Panc1 (cell line): ENCODE results near the gene GOLGA6L2. TPM values are rescaled to one million over a fixed set of nuclear protein-coding genes. Genes with fewer than 3 reads are reported as not detected.

Experiments
- ATAC-seq: fragments of 200-7000 bp; cut with Tn5 transposase; 2 replicates; pipeline ENCODE4 v1.9.1; 2020; ENCODE audit warnings: mild to moderate bottlenecking, moderate library complexity
- BruUV-seq: library from RNA; stranded (reverse); fragments of 400-500 nt; replicated peaks from 2 replicates; lab custom pipeline; 2021; lab: Mats Ljungman, UMichigan
- CTCF ChIA-PET: fragments of 300-600 bp; sonication (Branson Sonifier 250); formaldehyde crosslinking; loops from one replicate; lab custom pipeline; 2022; ENCODE audit warnings: antibody characterized with exemption; lab: Charles Lee
- POLR2A ChIA-PET: fragments of 300-600 bp; sonication (Branson Sonifier 250); formaldehyde crosslinking; loops from one replicate; lab custom pipeline; 2022; ENCODE audit warnings: antibody characterized with exemption; lab: Charles Lee
- DNase-seq: peaks from one replicate; pipeline ENCODE4 v3.0.0-alpha.2; 2010; ENCODE audit warnings: low read depth, low spot score
- H3K27ac ChIP-seq: 2 replicates; pipeline ENCODE4 v1.5.1; 2011; ENCODE audit warnings: mild to moderate bottlenecking, low read length, inconsistent platforms
- H3K27me3 ChIP-seq: fragments of 200-500 bp; sonication (Bioruptor generic); 2 replicates; pipeline ENCODE4 v1.6.0; 2014; ENCODE audit warnings: low read length, inconsistent platforms; ENCODE audit not compliant: control insufficient read depth, insufficient read depth
- H3K36me3 ChIP-seq: fragments of 200-500 bp; sonication (Bioruptor generic); 2 replicates; pipeline ENCODE4 v1.5.1; 2014; ENCODE audit warnings: inconsistent platforms, mild to moderate bottlenecking, low read length, moderate library complexity; ENCODE audit not compliant: control insufficient read depth, insufficient read depth
- H3K4me1 ChIP-seq: 2 replicates; pipeline ENCODE4 v1.5.1; 2011; ENCODE audit warnings: inconsistent platforms, mild to moderate bottlenecking, low read length, moderate library complexity; ENCODE audit not compliant: control insufficient read depth, insufficient read depth
- H3K4me3 ChIP-seq, 2 experiments: 2 replicates each; pipeline ENCODE4 v1.5.1; 2011 to 2012; ENCODE audit warnings: low read depth in 2 of 2, low read length in 2 of 2, mild to moderate bottlenecking in 2 of 2, inconsistent platforms in 1 of 2, moderate library complexity in 1 of 2
- H3K9me3 ChIP-seq: fragments of 200-500 bp; sonication (Bioruptor generic); 2 replicates; pipeline ENCODE4 v1.5.1; 2014; ENCODE audit warnings: low read depth, mild to moderate bottlenecking, inconsistent platforms, low read length, moderate library complexity; ENCODE audit not compliant: control insufficient read depth, insufficient read depth
- POLR2AphosphoS5 ChIP-seq: IDR thresholded peaks from 2 replicates; pipeline ENCODE4 v1.6.1; 2012; ENCODE audit warnings: mild to moderate bottlenecking, low read depth, low read length, moderate library complexity
- SIN3A ChIP-seq: IDR thresholded peaks from 2 replicates; pipeline ENCODE4 v1.6.1; 2012; ENCODE audit warnings: low read depth, mild to moderate bottlenecking, low read length, moderate library complexity, borderline replicate concordance; ENCODE audit not compliant: insufficient read depth
- TCF7L2 ChIP-seq: IDR thresholded peaks from 2 replicates; pipeline ENCODE4 v1.6.1; 2011; ENCODE audit warnings: mild to moderate bottlenecking, low read depth, low read length, inconsistent platforms
- in situ Hi-C: cut with HindIII; loops from 2 replicates; pipeline ENCODE4 v1.10.0; 2016; ENCODE audit warnings: low sequenced_read_pairs, low pct_unique_long_range_greater_than_20kb
- intact Hi-C: fragments of 100-400 bp; cut with micrococcal nuclease; formaldehyde crosslinking; loops from one replicate; pipeline ENCODE4 v1.10.0; 2022; ENCODE audit not compliant: unreplicated experiment
- total RNA-seq: library from RNA; stranded (reverse); gene quantifications from one replicate; pipeline ENCODE4 v1.2.1, GENCODE V29; 2021; ENCODE audit not compliant: unreplicated experiment
- TF ChIP-seq, protein P1 (sequence below), 2 experiments: IDR thresholded peaks; 2 replicates each; pipeline ENCODE4 v1.6.1; 2011 to 2012; ENCODE audit warnings: low read depth in 2 of 2, control low read depth in 1 of 2, low read length in 1 of 2, mild to moderate bottlenecking in 1 of 2, moderate library complexity in 1 of 2; ENCODE audit not compliant: insufficient read depth in 1 of 2
- TF ChIP-seq, protein P2 (sequence below): fragments of 450-650 bp; IDR thresholded peaks from 2 replicates; pipeline ENCODE4 v1.5.1; 2017; ENCODE audit warnings: mild to moderate bottlenecking

The GOLGA6L2 gene
- total RNA-seq, 1 experiment from 2014 or later = not detected

DNA sequence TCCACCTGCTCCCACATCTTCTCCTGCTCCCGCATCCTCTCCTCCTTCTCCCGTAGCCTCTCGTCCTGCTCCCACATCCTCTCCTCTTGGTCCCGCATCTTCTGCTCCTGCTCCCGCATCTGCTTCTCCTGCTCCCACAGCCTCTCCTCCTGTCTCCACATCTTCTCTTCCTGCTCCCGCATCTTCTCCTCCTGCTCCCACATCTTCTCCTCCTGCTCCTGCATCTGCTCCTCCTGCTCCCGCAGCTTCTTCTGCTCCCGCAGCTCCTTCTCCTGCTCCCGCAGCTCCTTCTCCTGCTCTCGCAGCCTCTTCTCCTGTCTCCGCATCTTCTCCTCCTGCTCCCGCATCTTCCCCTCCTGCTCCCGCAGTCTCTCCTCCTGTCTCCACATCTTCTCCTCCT is 5.8 kb downstream of the GOLGA6L2 start:
- H3K4me1 ChIP-seq = no peaks in the 10 kb centered on the region
- ATAC-seq = no peak
- TF ChIP-seq POLR2AphosphoS5 = no peak
- no peak for TF ChIP-seq TCF7L2
- no peak for TF ChIP-seq SIN3A
- TF ChIP-seq, protein P1, sequence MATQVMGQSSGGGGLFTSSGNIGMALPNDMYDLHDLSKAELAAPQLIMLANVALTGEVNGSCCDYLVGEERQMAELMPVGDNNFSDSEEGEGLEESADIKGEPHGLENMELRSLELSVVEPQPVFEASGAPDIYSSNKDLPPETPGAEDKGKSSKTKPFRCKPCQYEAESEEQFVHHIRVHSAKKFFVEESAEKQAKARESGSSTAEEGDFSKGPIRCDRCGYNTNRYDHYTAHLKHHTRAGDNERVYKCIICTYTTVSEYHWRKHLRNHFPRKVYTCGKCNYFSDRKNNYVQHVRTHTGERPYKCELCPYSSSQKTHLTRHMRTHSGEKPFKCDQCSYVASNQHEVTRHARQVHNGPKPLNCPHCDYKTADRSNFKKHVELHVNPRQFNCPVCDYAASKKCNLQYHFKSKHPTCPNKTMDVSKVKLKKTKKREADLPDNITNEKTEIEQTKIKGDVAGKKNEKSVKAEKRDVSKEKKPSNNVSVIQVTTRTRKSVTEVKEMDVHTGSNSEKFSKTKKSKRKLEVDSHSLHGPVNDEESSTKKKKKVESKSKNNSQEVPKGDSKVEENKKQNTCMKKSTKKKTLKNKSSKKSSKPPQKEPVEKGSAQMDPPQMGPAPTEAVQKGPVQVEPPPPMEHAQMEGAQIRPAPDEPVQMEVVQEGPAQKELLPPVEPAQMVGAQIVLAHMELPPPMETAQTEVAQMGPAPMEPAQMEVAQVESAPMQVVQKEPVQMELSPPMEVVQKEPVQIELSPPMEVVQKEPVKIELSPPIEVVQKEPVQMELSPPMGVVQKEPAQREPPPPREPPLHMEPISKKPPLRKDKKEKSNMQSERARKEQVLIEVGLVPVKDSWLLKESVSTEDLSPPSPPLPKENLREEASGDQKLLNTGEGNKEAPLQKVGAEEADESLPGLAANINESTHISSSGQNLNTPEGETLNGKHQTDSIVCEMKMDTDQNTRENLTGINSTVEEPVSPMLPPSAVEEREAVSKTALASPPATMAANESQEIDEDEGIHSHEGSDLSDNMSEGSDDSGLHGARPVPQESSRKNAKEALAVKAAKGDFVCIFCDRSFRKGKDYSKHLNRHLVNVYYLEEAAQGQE (IDR thresholded peaks at IDR 0.05; ENCODE audit: insufficient read depth in 1 of 2, low read depth in 2 of 2, low read length in 1 of 2) = no peak
- TF ChIP-seq, protein P2, sequence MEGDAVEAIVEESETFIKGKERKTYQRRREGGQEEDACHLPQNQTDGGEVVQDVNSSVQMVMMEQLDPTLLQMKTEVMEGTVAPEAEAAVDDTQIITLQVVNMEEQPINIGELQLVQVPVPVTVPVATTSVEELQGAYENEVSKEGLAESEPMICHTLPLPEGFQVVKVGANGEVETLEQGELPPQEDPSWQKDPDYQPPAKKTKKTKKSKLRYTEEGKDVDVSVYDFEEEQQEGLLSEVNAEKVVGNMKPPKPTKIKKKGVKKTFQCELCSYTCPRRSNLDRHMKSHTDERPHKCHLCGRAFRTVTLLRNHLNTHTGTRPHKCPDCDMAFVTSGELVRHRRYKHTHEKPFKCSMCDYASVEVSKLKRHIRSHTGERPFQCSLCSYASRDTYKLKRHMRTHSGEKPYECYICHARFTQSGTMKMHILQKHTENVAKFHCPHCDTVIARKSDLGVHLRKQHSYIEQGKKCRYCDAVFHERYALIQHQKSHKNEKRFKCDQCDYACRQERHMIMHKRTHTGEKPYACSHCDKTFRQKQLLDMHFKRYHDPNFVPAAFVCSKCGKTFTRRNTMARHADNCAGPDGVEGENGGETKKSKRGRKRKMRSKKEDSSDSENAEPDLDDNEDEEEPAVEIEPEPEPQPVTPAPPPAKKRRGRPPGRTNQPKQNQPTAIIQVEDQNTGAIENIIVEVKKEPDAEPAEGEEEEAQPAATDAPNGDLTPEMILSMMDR = no peak
- no peaks in the 10 kb centered on the region for H3K9me3 ChIP-seq
- POLR2A ChIA-PET = no interaction called here
- no peaks in the 10 kb centered on the region for H3K36me3 ChIP-seq
- DNase-seq = no peak
- intact Hi-C loops (no loop called here), in situ Hi-C loops (no loop called here)
- H3K27me3 ChIP-seq = no peaks in the 10 kb centered on the region
- H3K27ac ChIP-seq = no peak overlapping the region
- CTCF ChIA-PET = no interaction called here
- H3K4me3 ChIP-seq = no peak overlapping the region
- BruUV-seq = no TSS peak

DNA sequence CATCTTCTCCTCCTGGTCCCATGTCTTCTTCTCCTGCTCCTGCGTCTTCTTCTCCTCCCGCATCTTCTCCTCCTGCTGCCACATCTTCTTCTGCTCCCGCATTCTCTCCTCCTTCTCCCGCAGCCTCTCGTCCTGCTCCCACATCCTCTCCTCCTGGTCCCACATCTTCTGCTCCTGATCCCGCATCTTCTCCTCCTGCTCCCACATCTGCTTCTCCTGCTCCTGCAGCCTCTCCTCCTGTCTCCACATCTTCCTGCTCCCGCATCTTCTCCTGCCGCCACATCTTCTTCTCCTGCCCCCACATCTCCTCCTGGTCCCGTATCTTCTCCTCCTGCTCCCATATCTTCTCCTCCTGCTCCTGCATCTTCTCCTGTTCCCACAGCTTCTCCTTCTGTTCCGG is 6.4 kb downstream of the GOLGA6L2 start:
- TF ChIP-seq SIN3A (no peak), TCF7L2 (no peak), POLR2AphosphoS5 (no peak)
- TF ChIP-seq, protein P1 (IDR thresholded peaks at IDR 0.05; ENCODE audit: insufficient read depth in 1 of 2, low read depth in 2 of 2, low read length in 1 of 2) = no peak
- TF ChIP-seq, protein P2 = no peak
- DNase-seq (no peak), ATAC-seq (no peak)
- Histone ChIP-seq H3K4me3 (no peak overlapping the region), H3K36me3 (no peaks in the 10 kb centered on the region), H3K9me3 (no peaks in the 10 kb centered on the region), H3K27ac (no peak overlapping the region), H3K4me1 (no peaks in the 10 kb centered on the region), H3K27me3 (no peaks in the 10 kb centered on the region)
- in situ Hi-C loops = no loop called here
- BruUV-seq = no TSS peak
- ChIA-PET POLR2A (no interaction called here), CTCF (no interaction called here)
- intact Hi-C loops = no loop called here
